Endodermal cell (in vitro differentiated cells): ENCODE data around the gene CELF4. TPM values are rescaled to one million over a fixed set of nuclear protein-coding genes. Genes with fewer than 3 reads are reported as not detected.

ENCODE experiments used
- DNase-seq: peaks from one replicate; pipeline ENCODE4 v3.0.0-alpha.2; 2017
- H3K27ac ChIP-seq: 2 replicates; pipeline ENCODE4 v1.5.1; 2013; ENCODE audit warnings: mild to moderate bottlenecking, low read depth, low read length, moderate library complexity
- H3K27me3 ChIP-seq: 2 replicates; pipeline ENCODE4 v1.6.1; 2013; ENCODE audit warnings: mild to moderate bottlenecking, low read length, moderate library complexity; ENCODE audit not compliant: insufficient read depth, control insufficient read depth, poor library complexity, severe bottlenecking
- H3K36me3 ChIP-seq: 2 replicates; pipeline ENCODE4 v1.7.0; 2013; ENCODE audit warnings: mild to moderate bottlenecking, low read length, moderate library complexity; ENCODE audit not compliant: control insufficient read depth, insufficient read depth
- H3K4me1 ChIP-seq: one replicate; pipeline ENCODE4 v1.7.0; 2013; ENCODE audit warnings: low read length; ENCODE audit not compliant: control insufficient read depth, insufficient read depth
- H3K4me3 ChIP-seq: 2 replicates; pipeline ENCODE4 v1.5.1; 2013; ENCODE audit warnings: mild to moderate bottlenecking, low read length, moderate library complexity
- H3K9ac ChIP-seq: 2 replicates; pipeline ENCODE4 v1.6.1; 2013; ENCODE audit warnings: mild to moderate bottlenecking, low read length, moderate library complexity; ENCODE audit not compliant: poor library complexity, severe bottlenecking; ENCODE audit errors: extremely low read depth
- H3K9me3 ChIP-seq: 2 replicates; pipeline ENCODE4 v1.6.1; 2013; ENCODE audit warnings: mild to moderate bottlenecking, low read length, moderate library complexity; ENCODE audit not compliant: control insufficient read depth
- H3K27ac Mint-ChIP-seq: 2 replicates; pipeline ENCODE4 v1.8.0; 2020; ENCODE audit warnings: mixed read lengths
- H3K27me3 Mint-ChIP-seq: 2 replicates; pipeline ENCODE4 v1.8.0; 2021; ENCODE audit warnings: mild to moderate bottlenecking, mixed read lengths; ENCODE audit not compliant: insufficient read depth
- H3K36me3 Mint-ChIP-seq: 2 replicates; pipeline ENCODE4 v1.8.0; 2020; ENCODE audit warnings: low read depth, mixed read lengths
- H3K4me1 Mint-ChIP-seq: 2 replicates; pipeline ENCODE4 v1.8.0; 2020; ENCODE audit warnings: mixed read lengths
- H3K4me3 Mint-ChIP-seq: 2 replicates; pipeline ENCODE4 v1.8.0; 2020; ENCODE audit warnings: mild to moderate bottlenecking, moderate library complexity, mixed read lengths
- H3K9me3 Mint-ChIP-seq: 2 replicates; pipeline ENCODE4 v1.8.0; 2020; ENCODE audit warnings: mild to moderate bottlenecking, mixed read lengths
- CTCF ChIP-seq: fragments of 200-600 bp; sonication (generic); conservative IDR thresholded peaks from 2 replicates; pipeline ENCODE4 v1.5.0; 2021; ENCODE audit warnings: antibody characterized with exemption, mild to moderate bottlenecking
- WGBS, 2 experiments: methylation state at CpG; one replicate each; pipeline versions ENCODE4 v1.1.5 to v1.1.7; 2013; ENCODE audit warnings: missing lambda C conversion rate in 2 of 2, mixed read lengths in 1 of 2; ENCODE audit not compliant: insufficient coverage in 1 of 2, insufficient read length in 1 of 2; 5-methylcytosine and 5-hydroxymethylcytosine counted together
- total RNA-seq, 2 donors: library from RNA; stranded (reverse); fragmentation: NEBNext Ultra II Directional in 1 of 2; extraction: Animal tissue kit (Norgen Biotek cat#: 25700) in 1 of 2; gene quantifications; 2 replicates in 1 of 2; 3 replicates in 1 of 2; pipeline ENCODE4 v1.2.1, GENCODE V29; 2021

The CELF4 gene
- total RNA-seq, 2 donors from 2014 or later = 5.7 to 6.7 TPM

GRCh38 chr18:37429791-37430190, 135.8 kb downstream of the CELF4 start:
- no peak for DNase-seq
- H3K9me3 ChIP-seq = no peaks in the 10 kb centered on the region
- WGBS, 2 experiments = 81% methylated on average over 4 of the region's 4 CpGs; no CpG with 5 or more reads in 1 of the 2 experiments

GRCh38 chr18:37428288-37428974, 137.2 kb downstream of the CELF4 start:
- H3K4me1 ChIP-seq = no peaks in the 10 kb centered on the region
- no peaks in the 10 kb centered on the region for H3K36me3 ChIP-seq
- H3K27me3 Mint-ChIP-seq = no peaks in the 10 kb centered on the region
- no peaks in the 10 kb centered on the region for H3K9me3 ChIP-seq
- H3K9ac ChIP-seq = no peak overlapping the region
- WGBS, 2 experiments = 86 to 96% methylated on average over 4 to 7 of the region's 7 CpGs
- no peak overlapping the region for H3K4me3 ChIP-seq
- H3K36me3 Mint-ChIP-seq = no peaks in the 10 kb centered on the region
- no peak overlapping the region for H3K27ac ChIP-seq
- no peaks in the 10 kb centered on the region for H3K27me3 ChIP-seq
- no peak for DNase-seq
- H3K9me3 Mint-ChIP-seq = no peaks in the 10 kb centered on the region
- H3K4me1 Mint-ChIP-seq = peaks cover 2% of the 10 kb centered on the region
- H3K27ac Mint-ChIP-seq = no peak overlapping the region
- TF ChIP-seq CTCF = peak; percentile 10
- no peak overlapping the region for H3K4me3 Mint-ChIP-seq

More at GRCh38 chr18:37429791-37430190, 135.8 kb downstream of the CELF4 start:
- no peak overlapping the region for H3K27ac ChIP-seq
- TF ChIP-seq CTCF = no peak
- no peak overlapping the region for H3K9ac ChIP-seq
- no peaks in the 10 kb centered on the region for H3K36me3 Mint-ChIP-seq
- H3K27me3 ChIP-seq = no peaks in the 10 kb centered on the region
- no peaks in the 10 kb centered on the region for H3K9me3 Mint-ChIP-seq
- H3K36me3 ChIP-seq = no peaks in the 10 kb centered on the region
- no peaks in the 10 kb centered on the region for H3K27me3 Mint-ChIP-seq
- H3K4me1 Mint-ChIP-seq = peaks cover 2% of the 10 kb centered on the region
- H3K4me3 Mint-ChIP-seq = no peak overlapping the region
- no peak overlapping the region for H3K27ac Mint-ChIP-seq
- H3K4me3 ChIP-seq = no peak overlapping the region
- H3K4me1 ChIP-seq = no peaks in the 10 kb centered on the region

GRCh38 chr18:37426586-37426985, 139.0 kb downstream of the CELF4 start:
- peaks cover 11% of the 10 kb centered on the region for H3K4me1 Mint-ChIP-seq
- H3K27ac ChIP-seq = no peak overlapping the region
- H3K4me3 Mint-ChIP-seq = no peak overlapping the region
- peaks cover 2% of the 10 kb centered on the region for H3K27me3 Mint-ChIP-seq
- H3K36me3 ChIP-seq = no peaks in the 10 kb centered on the region
- no peak overlapping the region for H3K9ac ChIP-seq
- H3K27ac Mint-ChIP-seq = no peak overlapping the region
- peaks cover 3% of the 10 kb centered on the region for H3K4me1 ChIP-seq
- H3K4me3 ChIP-seq = no peak overlapping the region
- no peaks in the 10 kb centered on the region for H3K9me3 Mint-ChIP-seq
- WGBS, 2 experiments = 92 to 95% methylated on average over 6 to 15 of the region's 15 CpGs
- no peaks in the 10 kb centered on the region for H3K9me3 ChIP-seq
- H3K36me3 Mint-ChIP-seq = no peaks in the 10 kb centered on the region
- DNase-seq = no peak
- H3K27me3 ChIP-seq = no peaks in the 10 kb centered on the region
- TF ChIP-seq CTCF = no peak
